Endodermal cell (in vitro differentiated cells): ENCODE data around the gene KCNJ10. TPM values are rescaled to one million over a fixed set of nuclear protein-coding genes. Genes with fewer than 3 reads are reported as not detected.

Experiments
- DNase-seq: peaks from one replicate; pipeline ENCODE4 v3.0.0-alpha.2; 2017
- H3K27ac ChIP-seq: 2 replicates; pipeline ENCODE4 v1.5.1; 2013; ENCODE audit warnings: mild to moderate bottlenecking, low read depth, low read length, moderate library complexity
- H3K27me3 ChIP-seq: 2 replicates; pipeline ENCODE4 v1.6.1; 2013; ENCODE audit warnings: mild to moderate bottlenecking, low read length, moderate library complexity; ENCODE audit not compliant: insufficient read depth, control insufficient read depth, poor library complexity, severe bottlenecking
- H3K36me3 ChIP-seq: 2 replicates; pipeline ENCODE4 v1.7.0; 2013; ENCODE audit warnings: mild to moderate bottlenecking, low read length, moderate library complexity; ENCODE audit not compliant: control insufficient read depth, insufficient read depth
- H3K4me1 ChIP-seq: one replicate; pipeline ENCODE4 v1.7.0; 2013; ENCODE audit warnings: low read length; ENCODE audit not compliant: control insufficient read depth, insufficient read depth
- H3K4me3 ChIP-seq: 2 replicates; pipeline ENCODE4 v1.5.1; 2013; ENCODE audit warnings: mild to moderate bottlenecking, low read length, moderate library complexity
- H3K9ac ChIP-seq: 2 replicates; pipeline ENCODE4 v1.6.1; 2013; ENCODE audit warnings: mild to moderate bottlenecking, low read length, moderate library complexity; ENCODE audit not compliant: poor library complexity, severe bottlenecking; ENCODE audit errors: extremely low read depth
- H3K9me3 ChIP-seq: 2 replicates; pipeline ENCODE4 v1.6.1; 2013; ENCODE audit warnings: mild to moderate bottlenecking, low read length, moderate library complexity; ENCODE audit not compliant: control insufficient read depth
- H3K27ac Mint-ChIP-seq: 2 replicates; pipeline ENCODE4 v1.8.0; 2020; ENCODE audit warnings: mixed read lengths
- H3K27me3 Mint-ChIP-seq: 2 replicates; pipeline ENCODE4 v1.8.0; 2021; ENCODE audit warnings: mild to moderate bottlenecking, mixed read lengths; ENCODE audit not compliant: insufficient read depth
- H3K36me3 Mint-ChIP-seq: 2 replicates; pipeline ENCODE4 v1.8.0; 2020; ENCODE audit warnings: low read depth, mixed read lengths
- H3K4me1 Mint-ChIP-seq: 2 replicates; pipeline ENCODE4 v1.8.0; 2020; ENCODE audit warnings: mixed read lengths
- H3K4me3 Mint-ChIP-seq: 2 replicates; pipeline ENCODE4 v1.8.0; 2020; ENCODE audit warnings: mild to moderate bottlenecking, moderate library complexity, mixed read lengths
- H3K9me3 Mint-ChIP-seq: 2 replicates; pipeline ENCODE4 v1.8.0; 2020; ENCODE audit warnings: mild to moderate bottlenecking, mixed read lengths
- CTCF ChIP-seq: fragments of 200-600 bp; sonication (generic); conservative IDR thresholded peaks from 2 replicates; pipeline ENCODE4 v1.5.0; 2021; ENCODE audit warnings: antibody characterized with exemption, mild to moderate bottlenecking
- WGBS, 2 experiments: methylation state at CpG; one replicate each; pipeline versions ENCODE4 v1.1.5 to v1.1.7; 2013; ENCODE audit warnings: missing lambda C conversion rate in 2 of 2, mixed read lengths in 1 of 2; ENCODE audit not compliant: insufficient coverage in 1 of 2, insufficient read length in 1 of 2; 5-methylcytosine and 5-hydroxymethylcytosine counted together
- total RNA-seq, 2 donors: library from RNA; stranded (reverse); fragmentation: NEBNext Ultra II Directional in 1 of 2; extraction: Animal tissue kit (Norgen Biotek cat#: 25700) in 1 of 2; gene quantifications; 2 replicates in 1 of 2; 3 replicates in 1 of 2; pipeline ENCODE4 v1.2.1, GENCODE V29; 2021

KCNJ10 gene
- total RNA-seq, 2 donors from 2014 or later: 0.26 TPM; not detected in 1

GRCh38 chr1:160077486-160077885, 7.5 kb upstream of the KCNJ10 start:
- Histone ChIP-seq H3K4me1 (no peaks in the 10 kb centered on the region), H3K9me3 (no peaks in the 10 kb centered on the region), H3K27ac (no peak overlapping the region), H3K27me3 (peaks cover 57% of the 10 kb centered on the region), H3K9ac (no peak overlapping the region), H3K4me3 (no peak overlapping the region), H3K36me3 (no peaks in the 10 kb centered on the region)
- Mint-ChIP-seq H3K9me3 (no peaks in the 10 kb centered on the region), H3K36me3 (no peaks in the 10 kb centered on the region), H3K4me1 (no peaks in the 10 kb centered on the region), H3K27me3 (peaks cover 82% of the 10 kb centered on the region), H3K4me3 (no peak overlapping the region), H3K27ac (no peak overlapping the region)
- DNase-seq: no peak
- no peak for TF ChIP-seq CTCF

DNA sequence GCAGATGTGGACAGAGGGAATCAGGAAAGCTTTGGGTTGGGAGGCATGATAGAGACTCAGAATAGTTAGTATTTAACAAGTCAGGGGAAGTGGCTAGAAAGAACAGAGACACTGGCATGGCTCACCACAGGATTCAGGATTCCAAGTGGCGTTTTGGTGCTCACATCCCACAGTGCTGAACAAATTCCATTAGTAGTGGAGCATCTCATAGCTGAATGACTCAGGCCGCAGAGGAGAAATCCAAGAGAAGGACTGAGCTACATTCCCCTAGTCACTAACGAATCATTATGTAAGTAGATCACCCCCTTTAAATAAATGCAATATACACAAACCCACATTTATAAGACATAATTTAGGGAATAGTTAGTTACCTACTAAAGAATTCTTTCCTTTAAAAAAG, 6.3 kb upstream of the KCNJ10 start:
- H3K36me3 Mint-ChIP-seq: no peaks in the 10 kb centered on the region
- H3K4me1 ChIP-seq: peaks cover under 1% of the 10 kb centered on the region
- DNase-seq: no peak
- H3K4me3 ChIP-seq: no peak overlapping the region
- H3K27ac ChIP-seq: no peak overlapping the region
- no peak overlapping the region for H3K4me3 Mint-ChIP-seq
- H3K27me3 ChIP-seq: peaks cover 54% of the 10 kb centered on the region
- no peak for TF ChIP-seq CTCF
- no peak overlapping the region for H3K9ac ChIP-seq
- no peak overlapping the region for H3K27ac Mint-ChIP-seq
- 64 to 94% methylated on average over 3 of the region's 3 CpGs for WGBS, 2 experiments
- no peaks in the 10 kb centered on the region for H3K9me3 Mint-ChIP-seq
- no peaks in the 10 kb centered on the region for H3K9me3 ChIP-seq
- peaks cover 81% of the 10 kb centered on the region for H3K27me3 Mint-ChIP-seq
- H3K4me1 Mint-ChIP-seq: no peaks in the 10 kb centered on the region
- no peaks in the 10 kb centered on the region for H3K36me3 ChIP-seq

DNA sequence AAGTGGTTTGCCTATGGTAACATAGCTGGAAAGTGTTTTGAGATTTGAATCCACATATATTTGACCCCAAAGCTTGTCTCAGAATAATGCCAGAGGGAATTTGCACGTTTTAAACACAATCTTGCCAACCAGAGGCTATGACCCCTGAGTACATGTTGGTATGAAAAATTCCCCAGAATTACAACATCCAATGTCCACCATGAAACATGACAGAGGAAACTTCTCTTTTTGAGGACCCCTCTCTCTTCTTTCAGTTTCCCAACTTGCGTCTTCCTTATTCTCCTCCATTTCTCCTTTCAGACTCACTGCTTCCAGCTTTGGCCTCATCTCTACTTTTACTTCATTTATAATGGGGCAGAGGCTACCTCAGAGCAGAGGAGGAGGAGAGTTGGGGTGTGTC, 5.9 kb upstream of the KCNJ10 start:
- Histone ChIP-seq H3K27ac (no peak overlapping the region), H3K4me1 (peaks cover 6% of the 10 kb centered on the region), H3K4me3 (no peak overlapping the region), H3K9ac (no peak overlapping the region), H3K27me3 (peaks cover 52% of the 10 kb centered on the region), H3K9me3 (no peaks in the 10 kb centered on the region), H3K36me3 (no peaks in the 10 kb centered on the region)
- Mint-ChIP-seq H3K27ac (no peak overlapping the region), H3K4me1 (no peaks in the 10 kb centered on the region), H3K9me3 (no peaks in the 10 kb centered on the region), H3K27me3 (peaks cover 79% of the 10 kb centered on the region), H3K4me3 (no peak overlapping the region), H3K36me3 (no peaks in the 10 kb centered on the region)
- TF ChIP-seq CTCF: no peak
- DNase-seq: no peak
- 50 to 68% methylated on average over 1 to 2 of the region's 2 CpGs for WGBS, 2 experiments
